Skeletal muscle satellite cell (primary cell): ENCODE data around the gene DRAM2.
A peak's percentile ranks its signal among the peaks of the same experiment; 100 is the strongest.

ENCODE experiments used
- H3K27me3 ChIP-seq: 2 replicates; pipeline ENCODE4 v1.7.0; 2013; ENCODE audit warnings: low read length; ENCODE audit not compliant: control insufficient read depth, insufficient read depth
- H3K36me3 ChIP-seq: 2 replicates; pipeline ENCODE4 v1.7.0; 2013; ENCODE audit warnings: mild to moderate bottlenecking, control low read depth, low read length; ENCODE audit not compliant: insufficient read depth
- H3K4me1 ChIP-seq: 2 replicates; pipeline ENCODE4 v1.7.0; 2013; ENCODE audit warnings: low read length; ENCODE audit not compliant: control insufficient read depth, insufficient read depth
- H3K4me2 ChIP-seq: 2 replicates; pipeline ENCODE4 v1.7.0; 2013; ENCODE audit warnings: mild to moderate bottlenecking, low read length
- H3K4me3 ChIP-seq: 2 replicates; pipeline ENCODE4 v1.7.0; 2013; ENCODE audit warnings: low read length
- H3K9ac ChIP-seq: 2 replicates; pipeline ENCODE4 v1.7.0; 2013; ENCODE audit warnings: mild to moderate bottlenecking, low read depth, low read length, moderate library complexity
- H3K9me3 ChIP-seq: replicated peaks from 2 replicates; pipeline ENCODE4 v1.7.0; 2013; ENCODE audit warnings: mild to moderate bottlenecking, control low read depth, low read length

Gene DRAM2

GRCh38 chr1:111162488-111162880 is 22.6 kb upstream of the DRAM2 start:
- Histone ChIP-seq H3K4me1 (no peaks in the 10 kb centered on the region), H3K27me3 (no peaks in the 10 kb centered on the region), H3K9me3 (no peaks in the 10 kb centered on the region), H3K4me2 (no peak overlapping the region), H3K9ac (no peak overlapping the region), H3K4me3 (no peak overlapping the region), H3K36me3 (peaks cover 22% of the 10 kb centered on the region)

DNA sequence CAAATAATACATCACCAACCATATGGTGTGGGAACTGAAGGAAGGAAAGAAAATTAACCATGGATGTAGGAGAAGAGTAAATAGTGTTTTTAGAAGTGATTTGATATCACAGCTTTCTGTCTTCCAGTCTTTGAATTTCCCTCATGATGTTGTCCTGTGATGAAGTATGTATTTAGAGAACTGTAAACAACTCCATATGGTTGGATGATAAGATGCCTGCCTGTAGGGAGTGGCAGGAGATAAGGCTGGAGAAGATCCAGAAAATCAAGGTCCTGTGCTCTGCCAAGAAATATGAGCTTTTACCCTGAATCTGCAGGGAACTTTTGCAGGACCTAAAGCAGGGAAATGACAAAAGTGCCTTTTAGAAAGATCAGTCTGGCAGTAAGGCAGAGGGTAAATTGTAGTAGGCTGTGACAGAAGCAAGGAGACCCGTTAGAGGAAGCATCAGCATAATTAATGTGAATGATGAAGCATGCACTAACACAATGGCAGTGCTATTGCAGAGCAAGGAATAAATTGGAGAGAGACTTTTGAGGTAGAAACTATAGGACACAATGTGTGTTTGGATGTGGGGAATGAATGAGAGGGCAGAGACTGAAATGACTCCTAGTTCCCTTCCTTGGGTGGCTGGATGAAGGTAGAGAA is 22.1 kb upstream of the DRAM2 start:
- no peak overlapping the region for H3K4me3 ChIP-seq
- H3K9me3 ChIP-seq = no peaks in the 10 kb centered on the region
- no peaks in the 10 kb centered on the region for H3K4me1 ChIP-seq
- no peak overlapping the region for H3K4me2 ChIP-seq
- H3K9ac ChIP-seq = no peak overlapping the region
- H3K27me3 ChIP-seq = no peaks in the 10 kb centered on the region
- H3K36me3 ChIP-seq = peaks cover 25% of the 10 kb centered on the region

DNA sequence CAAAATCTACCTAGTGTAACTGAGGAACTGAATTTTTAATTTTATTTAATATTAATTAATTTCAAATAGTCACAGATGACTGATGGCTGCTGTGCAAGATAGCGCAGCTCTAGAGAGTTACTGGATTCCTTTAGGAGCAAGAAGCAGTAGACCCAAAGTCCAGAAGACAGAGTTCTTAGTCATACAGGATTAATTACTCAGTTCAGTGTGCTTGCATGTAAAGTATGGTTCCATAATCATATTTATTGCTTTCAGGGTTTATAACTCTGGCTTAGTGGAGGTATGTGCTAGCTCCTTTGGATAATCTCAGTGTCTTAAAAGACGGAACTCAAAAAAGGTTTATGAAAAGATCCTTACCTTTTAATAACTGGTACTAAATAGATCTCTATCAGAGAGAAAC is 17.5 kb upstream of the DRAM2 start:
- Histone ChIP-seq H3K4me2 (no peak overlapping the region), H3K4me3 (no peak overlapping the region), H3K27me3 (no peaks in the 10 kb centered on the region), H3K9ac (no peak overlapping the region), H3K36me3 (peaks cover 44% of the 10 kb centered on the region), H3K4me1 (no peaks in the 10 kb centered on the region), H3K9me3 (no peaks in the 10 kb centered on the region)

DNA sequence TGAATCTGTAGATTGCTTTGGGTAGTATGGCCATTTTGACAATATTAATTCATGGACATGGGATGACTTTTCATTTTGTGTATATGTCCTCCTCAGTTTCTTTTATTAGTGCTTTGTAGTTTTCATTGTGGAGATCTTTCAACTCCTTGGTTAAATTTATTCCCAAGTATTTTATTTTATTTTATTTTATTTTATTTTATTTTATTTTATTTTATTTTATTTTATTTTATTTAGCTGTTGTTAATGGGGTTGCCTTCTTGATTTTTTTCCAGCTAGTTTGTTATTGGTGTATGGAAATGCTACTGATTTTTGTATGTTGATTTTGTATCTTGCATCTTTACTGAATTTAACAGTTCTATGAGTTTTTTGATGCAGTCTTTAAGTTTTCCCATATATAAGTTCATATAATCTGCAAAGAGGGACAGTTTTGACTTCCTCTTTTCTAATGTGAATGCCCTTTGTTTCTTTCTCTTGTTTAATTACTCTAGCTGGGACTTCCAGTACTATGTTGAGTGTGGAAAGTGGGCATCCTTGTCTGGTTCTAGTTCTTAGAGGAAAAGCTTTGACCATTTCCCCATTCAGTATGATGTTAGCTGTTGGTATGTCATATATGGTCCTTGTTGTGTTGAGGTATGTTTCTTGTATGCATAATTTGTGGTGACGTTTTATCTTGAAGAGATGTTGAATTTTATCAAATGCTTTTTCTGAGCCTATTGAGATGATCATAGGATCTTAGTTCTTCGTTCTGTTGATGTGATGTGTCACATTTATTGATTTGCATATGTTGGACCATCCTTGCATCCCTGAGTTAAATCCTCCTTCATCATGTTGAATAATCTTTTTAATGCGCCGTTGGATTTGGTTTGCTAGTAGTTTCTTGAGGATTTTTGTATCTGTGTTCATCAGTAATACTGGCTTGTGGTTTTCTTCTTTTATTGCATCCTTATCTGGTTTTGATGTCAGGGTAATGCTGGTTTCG is 14.4 kb upstream of the DRAM2 start:
- Histone ChIP-seq H3K4me2 (no peak overlapping the region), H3K9ac (no peak overlapping the region), H3K4me3 (no peak overlapping the region), H3K4me1 (no peaks in the 10 kb centered on the region), H3K36me3 (peaks cover 38% of the 10 kb centered on the region), H3K9me3 (no peaks in the 10 kb centered on the region), H3K27me3 (no peaks in the 10 kb centered on the region)

DNA sequence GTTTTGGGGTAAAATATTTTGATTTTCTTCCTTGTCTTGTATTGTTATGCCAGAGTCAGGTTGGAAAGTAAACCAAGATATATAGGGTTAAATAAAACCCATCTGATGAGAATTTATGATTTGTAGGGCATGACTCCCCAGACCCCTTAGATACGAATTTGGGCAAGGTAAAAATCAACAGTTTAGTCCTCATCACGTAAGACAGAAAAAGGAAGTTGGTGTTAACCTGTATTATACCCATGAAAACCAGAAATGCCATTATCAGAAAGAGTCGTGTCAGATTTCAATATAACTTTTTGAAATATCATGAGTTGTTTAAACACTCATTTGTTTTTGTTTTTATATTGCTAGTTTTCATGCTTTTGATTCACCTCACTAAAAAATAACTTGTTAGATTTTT is 11.9 kb upstream of the DRAM2 start:
- Histone ChIP-seq H3K4me2 (no peak overlapping the region), H3K36me3 (peaks cover 44% of the 10 kb centered on the region), H3K4me3 (no peak overlapping the region), H3K4me1 (no peaks in the 10 kb centered on the region), H3K9ac (no peak overlapping the region), H3K27me3 (no peaks in the 10 kb centered on the region), H3K9me3 (no peaks in the 10 kb centered on the region)

- no peaks in the 10 kb centered on the region for H3K4me1 ChIP-seq
Observed at GRCh38 chr1:111148376-111148881, 8.5 kb upstream of the DRAM2 start.

DNA sequence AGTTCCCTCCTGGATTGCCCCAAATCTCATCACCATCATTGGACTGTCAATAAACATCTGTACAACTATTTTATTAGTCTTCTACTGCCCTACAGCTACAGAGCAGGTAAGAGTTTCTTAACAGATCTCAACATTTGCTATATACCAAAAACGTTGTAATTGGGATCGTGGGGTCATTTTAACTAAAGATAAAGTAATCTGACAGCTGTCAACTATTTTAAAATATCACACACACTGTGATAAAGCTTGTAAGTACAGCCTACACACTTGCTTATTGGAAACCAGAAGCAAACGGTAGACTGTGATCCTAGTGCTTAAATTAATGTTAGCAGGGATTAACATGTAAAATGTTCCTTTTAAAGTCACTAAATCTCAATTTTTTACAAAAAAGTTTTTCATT is 8.1 kb upstream of the DRAM2 start:
- H3K9ac ChIP-seq = no peak overlapping the region
- no peak overlapping the region for H3K4me3 ChIP-seq
- H3K9me3 ChIP-seq = no peaks in the 10 kb centered on the region
- no peaks in the 10 kb centered on the region for H3K27me3 ChIP-seq
- no peaks in the 10 kb centered on the region for H3K4me1 ChIP-seq
- H3K36me3 ChIP-seq = peaks cover 26% of the 10 kb centered on the region
- no peak overlapping the region for H3K4me2 ChIP-seq

More at GRCh38 chr1:111148376-111148881, 8.5 kb upstream of the DRAM2 start:
- Histone ChIP-seq H3K27me3 (no peaks in the 10 kb centered on the region), H3K4me2 (no peak overlapping the region), H3K36me3 (peaks cover 31% of the 10 kb centered on the region), H3K4me3 (no peak overlapping the region), H3K9me3 (no peaks in the 10 kb centered on the region), H3K9ac (no peak overlapping the region)

GRCh38 chr1:111145963-111146768 is 6.3 kb upstream of the DRAM2 start:
- Histone ChIP-seq H3K4me1 (peaks cover 13% of the 10 kb centered on the region), H3K36me3 (peaks cover 22% of the 10 kb centered on the region), H3K27me3 (no peaks in the 10 kb centered on the region), H3K9ac (no peak overlapping the region), H3K9me3 (no peaks in the 10 kb centered on the region), H3K4me3 (no peak overlapping the region), H3K4me2 (no peak overlapping the region)

- no peaks in the 10 kb centered on the region for H3K9me3 ChIP-seq
- H3K4me2 ChIP-seq = no peak overlapping the region
- no peak overlapping the region for H3K9ac ChIP-seq
- H3K4me1 ChIP-seq = peaks cover 14% of the 10 kb centered on the region
- H3K4me3 ChIP-seq = no peak overlapping the region
- H3K36me3 ChIP-seq = peaks cover 22% of the 10 kb centered on the region
- H3K27me3 ChIP-seq = no peaks in the 10 kb centered on the region
Observed at GRCh38 chr1:111145542-111145941, 5.6 kb upstream of the DRAM2 start.

DNA sequence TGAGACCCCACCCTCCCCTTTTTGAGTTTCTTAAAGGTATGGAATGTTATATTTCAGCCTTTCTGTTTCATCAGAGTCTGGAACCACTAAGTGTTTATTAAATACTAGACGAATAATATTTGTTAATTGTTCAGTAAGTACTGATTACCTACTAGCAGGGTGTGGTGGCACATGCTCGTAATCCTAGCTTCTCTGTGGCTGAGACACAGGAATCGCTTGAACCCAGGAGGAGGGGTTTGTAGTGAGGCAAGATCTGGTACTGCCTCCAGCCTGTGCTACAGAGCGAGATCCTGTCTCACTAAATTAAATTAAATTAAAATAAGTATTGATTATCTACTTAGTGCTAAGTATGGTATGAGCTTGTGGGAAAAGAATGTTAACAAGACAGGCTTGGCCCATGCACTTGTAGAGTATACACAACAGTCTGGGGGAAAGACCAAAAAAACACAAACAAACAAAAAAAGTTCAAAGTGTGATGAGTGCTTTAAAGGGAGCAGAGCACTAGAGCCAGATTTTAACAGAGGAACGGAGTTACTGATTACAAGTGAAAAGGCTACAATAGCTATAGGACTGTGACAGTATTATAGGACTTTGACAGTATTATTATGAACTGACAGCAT is 2.6 kb upstream of the DRAM2 start:
- peaks cover 19% of the 10 kb centered on the region for H3K4me1 ChIP-seq
- peak overlapping the region; percentile 85 for H3K4me2 ChIP-seq
- H3K4me3 ChIP-seq = no peak overlapping the region
- peaks cover 1% of the 10 kb centered on the region for H3K36me3 ChIP-seq
- no peak overlapping the region for H3K9ac ChIP-seq
- no peaks in the 10 kb centered on the region for H3K27me3 ChIP-seq
- H3K9me3 ChIP-seq = no peaks in the 10 kb centered on the region
